WTC11 (cell line): Measurements from ENCODE around the gene TMEM86A.

Experiments used
- CTCF ChIP-seq: fragments of 200-600 bp; IDR thresholded peaks from 2 replicates; pipeline ENCODE4 v1.8.0; 2022; ENCODE audit warnings: antibody characterized with exemption
- ETV6 ChIP-seq: sonication (generic); formaldehyde crosslinking; IDR thresholded peaks from 2 replicates; pipeline ENCODE4 v1.8.1; 2022; ENCODE audit warnings: mild to moderate bottlenecking, missing genetic modification reagents
- JAZF1 ChIP-seq: fragments of 250-450 bp; sonication (Bioruptor Pico); IDR thresholded peaks from 2 replicates; pipeline ENCODE4 v1.9.0; 2021; ENCODE audit warnings: moderate library complexity, mild to moderate bottlenecking, inconsistent platforms
- MYBL2 ChIP-seq: sonication (generic); formaldehyde crosslinking; IDR thresholded peaks from 2 replicates; pipeline ENCODE4 v1.8.1; 2023; ENCODE audit warnings: mild to moderate bottlenecking, moderate library complexity, missing genetic modification reagents
- ZNF121 ChIP-seq: sonication (generic); formaldehyde crosslinking; IDR thresholded peaks from 2 replicates; pipeline ENCODE4 v1.8.0; 2023; ENCODE audit warnings: missing genetic modification reagents
- TF ChIP-seq, protein P1 (sequence below): sonication (generic); formaldehyde crosslinking; IDR thresholded peaks from 2 replicates; pipeline ENCODE4 v1.8.0; 2022; ENCODE audit warnings: mild to moderate bottlenecking, missing genetic modification reagents

DNA sequence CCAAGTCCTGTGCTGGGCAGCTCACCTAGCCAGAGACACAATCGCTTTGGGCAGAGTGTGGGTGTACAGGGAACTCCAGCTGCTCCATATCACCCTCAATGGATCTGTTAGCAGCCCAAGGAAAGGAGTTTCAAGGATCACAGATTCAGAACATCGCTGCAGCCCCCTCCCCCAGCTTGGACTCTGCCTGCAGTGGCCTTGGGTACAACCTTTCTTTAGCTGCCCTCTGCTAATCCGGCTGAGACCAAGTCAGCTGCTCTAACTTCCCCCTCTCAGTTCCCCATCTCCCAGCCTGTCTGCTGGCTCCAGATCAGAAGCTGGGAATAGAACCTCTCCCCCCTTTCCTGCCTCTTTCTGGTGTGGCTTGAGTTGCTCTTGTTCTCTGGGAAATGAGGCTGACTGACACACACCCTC, 1.3 kb downstream of the TMEM86A start:
- no peak for TF ChIP-seq ETV6 (CRISPR knock-in tag)
- no peak for TF ChIP-seq JAZF1 (CRISPR knock-in tag)
- TF ChIP-seq MYBL2 (CRISPR knock-in tag), result no peak
- TF ChIP-seq, protein P1, sequence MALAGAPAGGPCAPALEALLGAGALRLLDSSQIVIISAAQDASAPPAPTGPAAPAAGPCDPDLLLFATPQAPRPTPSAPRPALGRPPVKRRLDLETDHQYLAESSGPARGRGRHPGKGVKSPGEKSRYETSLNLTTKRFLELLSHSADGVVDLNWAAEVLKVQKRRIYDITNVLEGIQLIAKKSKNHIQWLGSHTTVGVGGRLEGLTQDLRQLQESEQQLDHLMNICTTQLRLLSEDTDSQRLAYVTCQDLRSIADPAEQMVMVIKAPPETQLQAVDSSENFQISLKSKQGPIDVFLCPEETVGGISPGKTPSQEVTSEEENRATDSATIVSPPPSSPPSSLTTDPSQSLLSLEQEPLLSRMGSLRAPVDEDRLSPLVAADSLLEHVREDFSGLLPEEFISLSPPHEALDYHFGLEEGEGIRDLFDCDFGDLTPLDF (CRISPR knock-in tag), result no peak
- no peak for TF ChIP-seq CTCF
- no peak for TF ChIP-seq ZNF121
